HG03097 (cell line): Measurements from ENCODE around the gene METTL3.
A peak's percentile ranks its signal among the peaks of the same experiment; 100 is the strongest.

Experiments used
- ATAC-seq: cut with Tn5 transposase; IDR thresholded peaks from one replicate; pipeline ENCODE4 v1.9.1; 2021; ENCODE audit not compliant: unreplicated experiment, low FRiP score

Gene METTL3

DNA sequence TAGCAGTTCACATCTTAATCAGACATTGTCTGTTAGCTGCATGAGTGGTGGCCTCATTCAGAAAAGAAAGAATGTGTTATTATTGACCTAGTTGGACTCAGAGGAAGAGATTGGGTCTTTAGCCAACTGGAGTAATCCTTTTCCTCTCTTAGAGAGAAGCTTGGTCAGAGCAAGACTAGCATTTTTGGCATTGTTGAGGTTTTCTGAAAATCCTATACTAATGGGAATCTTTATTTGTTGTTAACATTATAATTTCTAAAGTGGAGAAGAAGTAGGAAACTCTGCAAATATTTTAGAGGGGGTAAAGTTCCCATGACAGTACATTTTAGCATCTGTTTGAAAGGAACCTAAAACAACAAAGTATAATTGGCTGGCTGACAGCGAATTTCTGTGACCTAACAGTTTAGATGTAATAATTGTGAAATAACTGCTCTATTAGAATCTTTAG lies 24.5 kb downstream of the METTL3 start:
- no peak for ATAC-seq

DNA sequence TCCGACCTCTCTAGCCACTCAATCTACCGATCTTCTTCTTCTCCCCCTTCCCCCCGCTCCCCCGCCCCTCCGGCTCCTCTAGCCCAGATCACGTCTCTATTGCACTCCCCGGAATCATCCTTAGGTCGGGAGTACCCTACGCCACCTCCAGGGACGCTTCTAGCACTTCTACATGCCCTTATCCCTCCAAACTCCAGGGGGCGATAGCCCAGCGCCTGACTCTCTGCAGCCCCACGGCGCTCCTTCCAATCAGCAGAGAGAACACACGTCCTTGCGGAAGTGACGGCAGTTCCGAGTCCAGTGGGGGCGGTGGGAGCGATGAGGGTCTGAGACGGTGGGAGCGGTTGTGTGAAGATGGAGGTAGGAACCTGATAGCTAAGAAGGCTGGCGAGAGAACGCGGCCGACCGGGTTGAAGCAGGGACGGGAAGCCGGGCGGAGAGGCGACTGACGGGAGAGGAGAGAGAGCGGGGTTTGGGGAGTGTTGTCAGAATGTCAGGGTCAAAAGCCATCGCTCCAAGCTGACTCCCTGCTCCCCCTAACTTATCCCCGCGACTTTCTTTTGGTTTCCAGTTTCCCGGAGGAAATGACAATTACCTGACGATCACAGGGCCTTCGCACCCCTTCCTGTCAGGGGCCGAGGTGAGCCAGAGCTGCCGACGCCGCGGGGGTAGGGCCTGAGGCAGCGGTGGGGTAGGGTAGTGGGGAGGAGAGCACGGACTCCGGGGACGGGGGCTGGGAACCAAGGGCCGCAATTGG lies 34.0 kb downstream of the METTL3 start, which contains the start of the genes RAB2B and TOX4:
Gene RAB2B (minus strand): TSS at position 35 of the 757 bp plus-strand sequence. CDS start 87 bp downstream, outside the sequence.
Gene TOX4 (plus strand): TSS at position 271 of the 757 bp plus-strand sequence. CDS start 84 bp downstream, at position 355.
- peak; percentile 99 for ATAC-seq

DNA sequence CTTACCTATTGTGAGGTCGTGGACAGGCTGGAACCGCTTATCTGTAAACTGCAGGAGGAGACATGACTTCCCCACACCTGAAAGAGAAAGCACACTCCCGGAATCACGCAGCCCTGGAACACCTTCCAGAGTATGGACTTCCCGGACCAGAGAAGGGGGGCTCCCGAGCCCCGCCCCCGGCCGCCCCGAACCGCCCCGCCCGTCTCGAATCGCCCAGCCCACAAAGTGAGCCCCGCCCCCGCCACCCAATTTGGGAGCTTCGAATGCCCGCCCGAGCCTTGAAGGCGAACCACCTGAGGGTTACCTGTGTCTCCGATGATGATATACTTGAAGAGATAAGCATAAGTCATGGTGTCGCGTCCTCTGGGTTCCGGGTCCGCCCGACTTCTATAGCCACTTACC lies 34.6 kb downstream of the METTL3 start:
- ATAC-seq, result peak; percentile 31

DNA sequence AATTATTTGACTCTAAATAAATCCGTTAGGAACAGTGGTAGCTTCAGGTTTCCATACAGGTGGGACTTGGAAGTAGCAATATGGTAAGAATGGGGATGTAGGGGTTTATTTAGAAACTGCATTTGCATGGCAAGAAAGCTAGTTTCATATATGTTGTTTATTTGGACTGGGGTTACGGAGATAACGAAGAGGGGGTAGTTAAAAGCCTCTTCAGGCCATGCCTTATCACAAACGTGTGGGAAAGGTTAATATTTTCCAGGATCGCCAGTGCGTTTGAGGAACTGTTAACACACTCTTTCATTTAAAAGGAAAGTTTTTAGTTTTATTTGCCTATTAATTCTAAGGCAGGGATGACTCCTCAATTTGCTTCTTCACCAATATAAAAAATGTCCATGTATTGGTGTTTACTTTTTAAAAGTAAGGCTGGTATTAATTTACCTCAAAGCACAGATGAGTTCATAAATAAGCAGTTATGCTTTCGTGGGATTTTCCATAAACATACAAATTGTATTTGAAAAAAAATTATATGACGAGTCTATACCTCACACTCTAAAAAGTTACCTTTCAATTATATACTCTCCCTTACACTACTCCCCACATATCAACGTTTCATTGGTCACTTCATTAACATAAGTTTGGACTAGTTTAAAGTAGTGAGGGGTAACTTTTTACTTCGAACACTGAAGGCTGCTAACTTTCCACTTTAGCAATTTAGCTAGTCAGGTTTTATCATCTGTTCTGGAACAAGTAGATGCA lies 35.2 kb downstream of the METTL3 start:
- no peak for ATAC-seq

DNA sequence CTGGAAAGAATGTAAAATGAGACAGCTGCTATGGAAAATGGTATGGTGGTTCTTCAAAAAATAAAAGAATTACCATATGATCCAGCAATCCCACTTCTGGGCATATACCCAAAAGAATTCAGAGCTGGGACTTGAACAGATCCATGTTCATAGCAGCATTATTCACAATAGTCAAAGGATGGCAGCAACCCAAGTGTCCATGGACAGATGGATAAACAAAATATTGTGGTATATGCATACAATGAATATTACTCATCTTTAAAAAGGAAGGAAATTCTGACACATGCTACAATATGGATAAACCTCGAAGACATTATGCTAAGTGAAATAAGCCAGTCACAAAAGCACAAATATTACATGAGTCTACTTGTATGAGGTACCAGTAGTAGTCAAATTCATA lies 43.5 kb downstream of the METTL3 start:
- ATAC-seq, result no peak

DNA sequence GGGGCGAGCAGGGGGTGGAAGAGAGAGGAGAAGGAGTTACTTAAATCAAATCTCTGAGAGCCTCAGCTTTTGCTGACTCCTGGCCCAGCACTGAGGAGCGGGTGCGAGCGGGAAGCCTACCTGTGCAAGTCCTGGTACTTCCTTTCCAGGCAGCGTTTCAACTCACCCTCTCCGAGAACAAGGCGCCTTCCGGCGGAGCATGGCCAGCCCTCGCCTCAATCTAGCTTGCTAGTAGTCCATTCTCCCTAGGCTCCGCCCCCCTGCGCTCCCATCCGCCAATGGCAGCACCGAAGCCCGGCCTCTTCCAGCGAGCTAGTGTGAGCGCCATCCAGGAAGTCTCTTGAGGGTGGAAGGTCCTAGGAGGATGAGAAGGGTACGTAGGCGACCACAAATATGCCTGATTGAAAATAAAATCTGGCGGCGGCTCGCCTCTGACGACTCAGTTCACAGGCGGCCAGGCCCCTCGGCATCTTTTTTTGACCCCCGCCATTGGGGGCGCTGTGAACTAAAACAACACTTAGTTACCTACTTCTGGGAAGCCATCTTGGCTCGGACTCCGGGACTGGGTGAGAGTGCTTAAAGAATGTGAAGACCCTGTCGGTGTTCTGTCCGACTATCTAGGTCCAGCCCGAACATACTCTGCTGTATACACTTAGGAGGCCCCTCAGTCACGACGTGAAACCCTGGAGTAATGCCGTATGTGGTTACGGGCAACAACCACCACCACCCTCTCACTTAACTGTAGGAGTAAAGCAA lies 55.0 kb downstream of the METTL3 start, which contains the start of gene CHD8:
Gene CHD8 (minus strand): TSS at position 212 of the 756 bp plus-strand sequence. CDS start 24,480 bp downstream, outside the sequence.
- peak; percentile 95 for ATAC-seq

DNA sequence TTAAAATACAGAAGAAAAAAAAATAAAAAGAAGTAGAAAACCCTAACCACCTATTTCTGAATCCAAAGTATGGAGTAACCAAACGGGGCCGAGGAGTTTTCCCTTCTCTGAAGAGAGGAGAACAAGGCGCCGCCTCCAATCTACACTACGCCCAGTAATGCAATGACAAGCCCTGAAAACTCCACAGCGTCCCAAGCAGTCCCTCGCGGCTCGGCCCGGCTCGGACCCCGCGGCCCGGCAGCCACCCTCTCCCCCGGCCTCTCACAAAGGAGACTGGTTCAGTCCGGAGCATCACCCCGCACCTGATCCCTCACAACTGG lies 55.6 kb downstream of the METTL3 start:
- ATAC-seq, result no peak

DNA sequence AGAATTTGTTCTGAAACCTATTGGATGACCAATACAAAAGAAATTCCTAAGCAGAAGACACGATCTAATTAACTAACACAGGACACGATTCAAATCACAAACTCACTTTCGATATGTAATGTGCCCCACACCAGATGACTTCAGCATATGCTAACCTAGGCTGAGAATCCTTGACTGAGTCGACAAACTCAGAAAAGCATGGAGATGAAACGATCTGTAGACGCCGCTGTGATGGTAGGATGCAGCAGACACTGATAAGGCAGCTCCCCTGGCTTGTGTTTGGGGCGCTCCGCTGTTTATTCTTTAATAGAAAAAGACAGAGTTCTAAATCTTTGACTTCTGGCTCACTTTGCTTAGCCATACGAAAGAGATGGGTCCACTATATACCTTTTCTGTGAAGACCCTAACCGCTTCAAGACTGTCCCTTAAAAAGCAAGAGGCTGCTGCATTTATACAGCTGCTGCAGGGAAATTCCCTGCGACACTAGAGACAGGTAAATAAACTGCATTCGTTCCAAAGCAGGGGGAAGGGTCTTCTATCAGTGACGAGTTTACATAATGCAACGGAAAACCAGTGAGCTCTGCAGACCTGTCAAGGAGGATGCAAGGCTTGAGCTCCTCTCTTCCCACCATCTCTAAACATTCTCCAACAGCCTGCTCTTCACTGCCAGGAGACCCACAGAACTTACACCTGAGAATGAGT lies 56.1 kb downstream of the METTL3 start:
- no peak for ATAC-seq

DNA sequence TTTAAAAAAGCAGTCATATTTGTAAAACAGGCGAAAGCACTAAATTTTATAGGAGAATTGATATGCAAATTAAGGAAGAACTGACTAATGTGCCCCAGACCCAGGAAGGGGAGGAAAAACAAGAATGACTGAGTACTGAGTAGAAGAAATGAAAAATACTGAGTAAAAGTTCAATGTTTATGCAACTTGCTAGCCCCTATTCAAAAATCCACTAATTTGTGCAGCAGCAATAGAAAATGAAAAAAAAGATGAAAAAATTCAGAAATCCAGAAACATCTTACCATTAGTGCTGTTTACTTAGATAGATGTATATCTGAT lies 61.3 kb downstream of the METTL3 start:
- no peak for ATAC-seq
